ENCODE results near the gene GDPD5.

The GDPD5 gene

GRCh38 chr11:75445315-75445953 is 80.3 kb downstream of the GDPD5 start:
- TF ChIP-seq EZH2phosphoT487 (conservative IDR thresholded peaks at IDR 0.05; ENCODE audit: low read length) (no peak), CTCF (IDR thresholded peaks at IDR 0.05; ENCODE audit: insufficient read depth, low read length, poor library complexity, severe bottlenecking) (peak; percentile 91)
- Histone ChIP-seq H3K4me3 (ENCODE audit: insufficient read depth, low read length, poor library complexity, severe bottlenecking) (no peak overlapping the region), H3K9me3 (ENCODE audit: insufficient read depth, low read length) (no peaks in the 10 kb centered on the region), H3K4me2 (ENCODE audit: low read depth, low read length, poor library complexity, severe bottlenecking) (no peak overlapping the region), H2AFZ (ENCODE audit: low read depth, low read length, severe bottlenecking) (no peak overlapping the region), H3K27me3 (ENCODE audit: low read length) (no peaks in the 10 kb centered on the region), H3F3A (ENCODE audit: insufficient read depth) (no peaks in the 10 kb centered on the region), H4K20me1 (ENCODE audit: low read depth, low read length) (no peaks in the 10 kb centered on the region), H3K9ac (ENCODE audit: low read length) (no peak overlapping the region), H3K27ac (ENCODE audit: low read depth, low read length) (no peak overlapping the region), H3K36me3 (ENCODE audit: low read length) (no peaks in the 10 kb centered on the region), H3K9me2 (replicated peaks; ENCODE audit: insufficient read depth, low read length) (no peaks in the 10 kb centered on the region), H3K79me2 (ENCODE audit: insufficient read depth, low read length) (no peaks in the 10 kb centered on the region)

- TF ChIP-seq EZH2phosphoT487 (conservative IDR thresholded peaks at IDR 0.05; ENCODE audit: low read length) (no peak), CTCF (IDR thresholded peaks at IDR 0.05; ENCODE audit: insufficient read depth, low read length, poor library complexity, severe bottlenecking) (no peak)
- Histone ChIP-seq H3F3A (ENCODE audit: insufficient read depth) (no peaks in the 10 kb centered on the region), H3K9ac (ENCODE audit: low read length) (no peak overlapping the region), H2AFZ (ENCODE audit: low read depth, low read length, severe bottlenecking) (no peak overlapping the region), H3K79me2 (ENCODE audit: insufficient read depth, low read length) (no peaks in the 10 kb centered on the region), H3K27ac (ENCODE audit: low read depth, low read length) (no peak overlapping the region), H3K4me3 (ENCODE audit: insufficient read depth, low read length, poor library complexity, severe bottlenecking) (no peak overlapping the region), H3K9me2 (replicated peaks; ENCODE audit: insufficient read depth, low read length) (no peaks in the 10 kb centered on the region), H3K9me3 (ENCODE audit: insufficient read depth, low read length) (no peaks in the 10 kb centered on the region), H3K4me2 (ENCODE audit: low read depth, low read length, poor library complexity, severe bottlenecking) (no peak overlapping the region), H3K36me3 (ENCODE audit: low read length) (no peaks in the 10 kb centered on the region), H4K20me1 (ENCODE audit: low read depth, low read length) (no peaks in the 10 kb centered on the region), H3K27me3 (ENCODE audit: low read length) (no peaks in the 10 kb centered on the region)
Measured at GRCh38 chr11:75443043-75443442, 82.7 kb downstream of the GDPD5 start.

GRCh38 chr11:75442161-75442885 is 83.4 kb downstream of the GDPD5 start:
- Histone ChIP-seq H3K9ac (ENCODE audit: low read length) (no peak overlapping the region), H3K4me2 (ENCODE audit: low read depth, low read length, poor library complexity, severe bottlenecking) (no peak overlapping the region), H3K27ac (ENCODE audit: low read depth, low read length) (no peak overlapping the region)

More at GRCh38 chr11:75442161-75442885, 83.4 kb downstream of the GDPD5 start:
- no peaks in the 10 kb centered on the region for H3F3A ChIP-seq (ENCODE audit: insufficient read depth)
- H3K4me3 ChIP-seq (ENCODE audit: insufficient read depth, low read length, poor library complexity, severe bottlenecking), result no peak overlapping the region
- TF ChIP-seq EZH2phosphoT487 (conservative IDR thresholded peaks at IDR 0.05; ENCODE audit: low read length), result no peak
- TF ChIP-seq CTCF (IDR thresholded peaks at IDR 0.05; ENCODE audit: insufficient read depth, low read length, poor library complexity, severe bottlenecking), result no peak
- no peak overlapping the region for H2AFZ ChIP-seq (ENCODE audit: low read depth, low read length, severe bottlenecking)
- no peaks in the 10 kb centered on the region for H3K27me3 ChIP-seq (ENCODE audit: low read length)
- H3K79me2 ChIP-seq (ENCODE audit: insufficient read depth, low read length), result no peaks in the 10 kb centered on the region
- H3K9me3 ChIP-seq (ENCODE audit: insufficient read depth, low read length), result no peaks in the 10 kb centered on the region
- H4K20me1 ChIP-seq (ENCODE audit: low read depth, low read length), result no peaks in the 10 kb centered on the region
- no peaks in the 10 kb centered on the region for H3K9me2 ChIP-seq (replicated peaks; ENCODE audit: insufficient read depth, low read length)
- H3K36me3 ChIP-seq (ENCODE audit: low read length), result no peaks in the 10 kb centered on the region
